HG03196 (cell line): ENCODE measurements around the gene TBCK.
"Not testable (repeated sequence)": the region's sequence is repeated elsewhere in the genome, so short reads cannot be mapped to it uniquely, and the experiment has no call there.

Experiments
- ATAC-seq: cut with Tn5 transposase; IDR thresholded peaks from one replicate; pipeline ENCODE4 v1.9.1; 2021; ENCODE audit not compliant: unreplicated experiment

Gene TBCK

DNA sequence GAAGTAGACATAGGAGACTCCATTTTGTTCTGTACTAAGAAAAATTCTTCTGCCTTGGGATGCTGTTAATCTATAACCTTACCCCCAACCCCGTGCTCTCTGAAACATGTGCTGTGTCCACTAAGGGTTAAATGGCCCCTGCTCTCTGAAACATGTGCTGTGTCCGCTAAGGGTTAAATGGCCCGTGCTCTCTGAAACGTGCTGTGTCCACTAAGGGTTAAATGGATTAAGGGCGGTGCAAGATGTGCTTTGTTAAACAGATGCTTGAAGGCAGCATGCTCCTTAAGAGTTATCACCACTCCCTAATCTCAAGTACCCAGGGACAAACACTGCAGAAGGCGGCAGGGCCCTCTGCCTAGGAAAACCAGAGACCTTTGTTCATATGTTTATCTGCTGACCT lies 5.8 kb upstream of the TBCK start:
- ATAC-seq, result not testable (repeated sequence)

DNA sequence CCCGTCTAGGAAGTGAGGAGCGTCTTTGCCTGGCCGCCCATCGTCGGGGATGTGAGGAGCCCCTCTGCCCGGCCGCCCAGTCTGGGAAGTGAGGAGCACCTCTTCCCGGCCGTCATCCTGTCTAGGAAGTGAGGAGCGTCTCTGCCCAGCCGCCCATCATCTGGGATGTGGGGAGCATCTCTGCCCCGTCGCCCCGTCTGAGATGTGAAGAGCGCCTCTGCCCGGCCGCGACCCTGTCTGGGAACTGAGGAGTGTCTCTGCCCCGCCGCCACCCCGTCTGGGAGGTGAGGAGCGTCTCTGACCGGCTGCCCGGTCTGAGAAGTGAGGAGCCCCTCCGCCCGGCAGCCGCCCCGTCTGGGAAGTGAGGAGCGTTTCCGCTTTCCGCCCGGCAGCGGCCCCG lies 5.2 kb upstream of the TBCK start:
- ATAC-seq, result not testable (repeated sequence)

GRCh38 chr4:106320235-106320634 lies 4.2 kb upstream of the TBCK start:
- no peak for ATAC-seq

DNA sequence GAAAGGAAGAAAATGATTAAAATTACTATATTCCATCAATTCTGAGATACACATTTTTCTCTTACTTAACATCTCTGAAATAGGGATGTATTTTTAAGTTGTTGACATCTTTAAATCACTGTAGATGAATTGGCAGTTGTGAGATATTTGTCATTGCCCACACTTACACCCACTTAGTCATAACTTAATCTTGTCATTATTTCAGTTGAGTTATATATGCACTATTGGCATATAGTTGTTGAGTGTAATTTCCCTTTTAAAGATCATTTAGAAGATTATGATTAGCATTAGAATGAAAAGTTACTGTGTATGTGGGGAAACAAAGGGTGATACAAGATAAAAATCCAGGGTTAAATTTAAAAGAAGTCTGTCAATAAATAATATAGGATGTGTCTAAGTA lies 2.5 kb upstream of the TBCK start:
- no peak for ATAC-seq

DNA sequence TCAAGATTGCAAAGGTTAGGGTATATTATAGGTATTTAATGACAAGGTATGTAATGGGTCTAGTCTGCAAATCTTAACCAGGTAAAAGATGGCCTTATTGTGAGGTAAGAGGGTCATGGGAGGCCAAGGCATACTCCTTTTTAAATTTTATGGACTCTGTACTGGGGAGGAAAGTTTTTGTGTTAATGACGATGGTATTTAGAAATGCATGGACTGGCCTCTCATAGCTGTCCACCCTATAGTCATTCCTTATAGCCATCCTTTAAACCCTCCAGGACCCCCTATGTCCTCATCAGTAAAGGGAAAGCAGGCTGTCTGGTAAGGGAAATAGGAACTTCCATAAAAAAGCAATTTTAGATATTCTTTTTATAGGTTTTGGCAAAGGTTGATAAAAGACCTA lies 1.8 kb upstream of the TBCK start:
- ATAC-seq, result no peak

GRCh38 chr4:106316773-106317409 lies 882 bp upstream of the TBCK start:
- no peak for ATAC-seq

DNA sequence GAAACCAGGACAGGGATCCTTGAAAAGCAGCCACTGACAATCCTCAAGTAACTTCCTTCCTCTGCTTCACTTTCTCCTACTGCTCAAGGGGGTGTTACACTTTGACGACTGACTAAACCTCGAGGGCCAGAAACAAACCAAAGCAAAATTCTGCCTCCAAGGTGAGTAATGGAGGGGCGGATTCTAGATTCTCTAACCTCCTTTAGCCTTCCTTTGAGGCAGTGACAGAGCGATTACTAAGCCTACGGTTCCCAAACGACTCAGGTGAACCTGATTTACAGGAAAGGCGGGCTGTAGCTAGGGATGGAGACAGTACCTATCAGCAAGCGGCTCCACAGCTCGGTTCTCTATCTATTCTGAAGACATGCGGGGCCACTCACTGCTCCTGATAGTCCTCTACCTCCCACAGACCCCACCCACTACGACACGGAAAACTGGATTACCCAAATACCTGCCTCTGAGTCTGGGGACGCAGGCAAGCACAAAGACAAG lies 487 bp downstream of the TBCK start:
- ATAC-seq, result peak; percentile 24

GRCh38 chr4:106314960-106315359 lies 1.0 kb downstream of the TBCK start:
- no peak for ATAC-seq

GRCh38 chr4:106312997-106313522 lies 2.9 kb downstream of the TBCK start:
- ATAC-seq, result no peak

DNA sequence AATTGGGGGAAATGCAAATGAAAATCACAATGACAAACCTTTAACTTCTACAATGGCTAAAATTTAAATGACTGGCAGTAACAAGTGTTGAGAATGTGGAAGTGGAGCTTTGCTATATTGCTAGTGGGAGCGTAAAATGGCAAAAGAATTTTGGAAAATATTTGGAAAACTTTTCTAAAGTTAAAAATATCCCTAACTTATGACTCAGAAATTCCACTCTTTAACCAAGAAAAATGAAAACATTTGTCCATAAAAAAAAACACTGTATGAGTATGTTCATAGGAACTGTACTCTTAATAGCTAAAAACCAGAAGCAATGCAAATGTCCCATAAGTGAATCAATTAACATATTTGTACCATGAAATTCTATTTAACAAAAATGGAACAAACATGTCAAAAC lies 3.6 kb downstream of the TBCK start:
- ATAC-seq, result no peak

- ATAC-seq, result no peak
Measured at GRCh38 chr4:106306561-106306960, 9.4 kb downstream of the TBCK start.

- no peak for ATAC-seq
Measured at GRCh38 chr4:106305435-106306055, 10.5 kb downstream of the TBCK start.

- ATAC-seq, result no peak
Measured at GRCh38 chr4:106304632-106305031, 11.4 kb downstream of the TBCK start.

- ATAC-seq, result no peak
Measured at GRCh38 chr4:106303548-106304281, 12.3 kb downstream of the TBCK start.

- no peak for ATAC-seq
Measured at GRCh38 chr4:106302062-106302438, 14.0 kb downstream of the TBCK start.

GRCh38 chr4:106301393-106302061 lies 14.5 kb downstream of the TBCK start:
- no peak for ATAC-seq

- ATAC-seq, result no peak
Measured at GRCh38 chr4:106299977-106300376, 16.0 kb downstream of the TBCK start.

DNA sequence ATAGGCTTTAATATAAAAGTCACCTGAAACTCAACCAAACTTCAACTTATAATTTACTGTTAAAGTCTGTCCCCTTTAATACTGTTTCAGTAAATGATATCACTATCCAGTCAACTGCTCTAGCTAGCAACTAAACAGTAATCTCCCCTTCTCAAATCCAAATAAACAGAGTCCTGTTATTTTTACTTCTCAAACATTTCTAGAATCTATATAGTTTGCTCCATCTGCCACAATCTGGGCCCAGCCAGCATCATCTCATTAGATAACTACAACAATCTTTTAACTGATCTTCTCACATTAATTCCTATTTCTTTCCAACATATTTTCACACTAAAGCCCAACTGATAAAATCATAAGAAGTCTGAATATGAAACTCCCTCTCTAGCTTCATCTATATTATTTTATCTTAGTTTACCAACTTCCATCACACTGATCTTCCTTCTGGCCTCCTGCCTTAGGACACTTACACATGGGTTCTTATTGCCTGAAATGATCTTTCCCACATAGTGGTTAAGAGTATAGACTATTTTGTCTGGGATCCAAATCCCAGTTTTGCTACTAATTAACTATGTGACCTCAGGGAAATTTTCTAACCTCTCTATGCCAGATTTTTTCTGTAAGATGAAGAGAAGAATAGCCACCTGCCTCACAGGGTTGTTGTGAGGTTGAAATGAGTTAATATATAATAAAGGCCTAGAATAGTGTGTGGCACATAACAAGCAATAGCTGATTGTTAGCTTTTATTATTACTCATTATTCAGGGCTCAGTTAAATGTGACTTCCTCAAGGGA lies 18.6 kb downstream of the TBCK start:
- no peak for ATAC-seq

- ATAC-seq, result no peak
Measured at GRCh38 chr4:106294062-106294461, 21.9 kb downstream of the TBCK start.

DNA sequence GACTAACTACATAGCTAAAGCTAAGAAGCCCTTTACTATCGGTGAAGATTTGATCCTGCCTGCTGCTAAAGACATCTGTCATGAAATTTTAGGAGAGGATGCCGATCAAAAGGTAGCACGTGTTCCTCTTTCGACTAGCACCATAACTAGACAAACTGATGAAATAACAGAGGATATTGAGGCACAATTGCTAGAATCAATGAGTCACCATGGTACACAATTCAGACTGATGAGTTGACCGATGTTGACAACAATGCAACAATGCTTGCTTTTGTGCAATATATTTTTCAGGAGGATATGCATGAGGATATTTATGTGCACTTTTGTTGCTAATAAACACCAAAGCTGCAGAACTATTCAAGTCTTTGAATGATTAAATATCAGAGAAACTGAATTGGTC lies 24.3 kb downstream of the TBCK start:
- ATAC-seq, result no peak

- ATAC-seq, result no peak
Measured at GRCh38 chr4:106289737-106290136, 26.3 kb downstream of the TBCK start.
